Measurements from ENCODE around the gene ZNF521.

DNA sequence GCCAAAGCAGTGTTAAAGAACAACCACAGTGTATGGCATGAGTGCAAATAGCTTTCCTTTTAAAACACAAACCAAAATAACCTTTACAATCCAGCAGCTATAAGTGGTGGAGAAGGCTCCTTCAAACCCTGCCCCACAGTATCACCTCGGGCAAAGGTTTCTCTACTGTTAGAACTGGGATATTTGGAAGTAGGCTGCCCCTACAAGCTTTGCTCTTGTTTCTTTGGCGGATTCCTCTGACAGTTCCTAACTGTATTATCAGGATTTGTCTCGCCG lies 214.8 kb downstream of the ZNF521 start:
- TF ChIP-seq EP300 (IDR thresholded peaks at IDR 0.05; ENCODE audit: borderline replicate concordance), result no peak
- no peak for TF ChIP-seq FOXM1 (IDR thresholded peaks at IDR 0.05; ENCODE audit: borderline replicate concordance, low read depth)
- TF ChIP-seq, protein P1, sequence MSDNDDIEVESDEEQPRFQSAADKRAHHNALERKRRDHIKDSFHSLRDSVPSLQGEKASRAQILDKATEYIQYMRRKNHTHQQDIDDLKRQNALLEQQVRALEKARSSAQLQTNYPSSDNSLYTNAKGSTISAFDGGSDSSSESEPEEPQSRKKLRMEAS (IDR thresholded peaks at IDR 0.05), result no peak
- no peak for TF ChIP-seq ZBTB7A (IDR thresholded peaks at IDR 0.05; ENCODE audit: low read depth)
- TF ChIP-seq, protein P2, sequence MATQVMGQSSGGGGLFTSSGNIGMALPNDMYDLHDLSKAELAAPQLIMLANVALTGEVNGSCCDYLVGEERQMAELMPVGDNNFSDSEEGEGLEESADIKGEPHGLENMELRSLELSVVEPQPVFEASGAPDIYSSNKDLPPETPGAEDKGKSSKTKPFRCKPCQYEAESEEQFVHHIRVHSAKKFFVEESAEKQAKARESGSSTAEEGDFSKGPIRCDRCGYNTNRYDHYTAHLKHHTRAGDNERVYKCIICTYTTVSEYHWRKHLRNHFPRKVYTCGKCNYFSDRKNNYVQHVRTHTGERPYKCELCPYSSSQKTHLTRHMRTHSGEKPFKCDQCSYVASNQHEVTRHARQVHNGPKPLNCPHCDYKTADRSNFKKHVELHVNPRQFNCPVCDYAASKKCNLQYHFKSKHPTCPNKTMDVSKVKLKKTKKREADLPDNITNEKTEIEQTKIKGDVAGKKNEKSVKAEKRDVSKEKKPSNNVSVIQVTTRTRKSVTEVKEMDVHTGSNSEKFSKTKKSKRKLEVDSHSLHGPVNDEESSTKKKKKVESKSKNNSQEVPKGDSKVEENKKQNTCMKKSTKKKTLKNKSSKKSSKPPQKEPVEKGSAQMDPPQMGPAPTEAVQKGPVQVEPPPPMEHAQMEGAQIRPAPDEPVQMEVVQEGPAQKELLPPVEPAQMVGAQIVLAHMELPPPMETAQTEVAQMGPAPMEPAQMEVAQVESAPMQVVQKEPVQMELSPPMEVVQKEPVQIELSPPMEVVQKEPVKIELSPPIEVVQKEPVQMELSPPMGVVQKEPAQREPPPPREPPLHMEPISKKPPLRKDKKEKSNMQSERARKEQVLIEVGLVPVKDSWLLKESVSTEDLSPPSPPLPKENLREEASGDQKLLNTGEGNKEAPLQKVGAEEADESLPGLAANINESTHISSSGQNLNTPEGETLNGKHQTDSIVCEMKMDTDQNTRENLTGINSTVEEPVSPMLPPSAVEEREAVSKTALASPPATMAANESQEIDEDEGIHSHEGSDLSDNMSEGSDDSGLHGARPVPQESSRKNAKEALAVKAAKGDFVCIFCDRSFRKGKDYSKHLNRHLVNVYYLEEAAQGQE (IDR thresholded peaks at IDR 0.05; ENCODE audit: low read depth), result no peak
